ENCODE results near the gene NATD1.
"Not testable (repeated sequence)": the region's sequence is repeated elsewhere in the genome, so short reads cannot be mapped to it uniquely, and the experiment has no call there.

NATD1 gene

GRCh38 chr17:21214015-21214776 is 39.0 kb downstream of the NATD1 start, which contains the start of gene TMEM11:
Gene TMEM11, minus strand, starts transcription at chr17:21214161. Its CDS starts 9 bp downstream, at chr17:21214152.
- DNase-seq: peak; percentile 90

GRCh38 chr17:21213638-21214014 is 39.6 kb downstream of the NATD1 start:
- peak; percentile 40 for DNase-seq

GRCh38 chr17:21212826-21213637 is 40.2 kb downstream of the NATD1 start:
- no peak for DNase-seq

GRCh38 chr17:21211825-21212479 is 41.3 kb downstream of the NATD1 start:
- DNase-seq: no peak

GRCh38 chr17:21210411-21211076 is 42.7 kb downstream of the NATD1 start:
- DNase-seq: no peak

- DNase-seq: no peak
Measured at GRCh38 chr17:21209511-21210175, 43.6 kb downstream of the NATD1 start.

GRCh38 chr17:21208352-21208751 is 44.9 kb downstream of the NATD1 start:
- no peak for DNase-seq

- no peak for DNase-seq
Measured at GRCh38 chr17:21204935-21205334, 48.3 kb downstream of the NATD1 start.

- no peak for DNase-seq
Measured at GRCh38 chr17:21202512-21202911, 50.7 kb downstream of the NATD1 start.

GRCh38 chr17:21201874-21202273 is 51.3 kb downstream of the NATD1 start:
- no peak for DNase-seq

- no peak for DNase-seq
Measured at GRCh38 chr17:21201298-21201595, 52.0 kb downstream of the NATD1 start.

GRCh38 chr17:21200590-21201297 is 52.5 kb downstream of the NATD1 start:
- DNase-seq: no peak

GRCh38 chr17:21199856-21200255 is 53.4 kb downstream of the NATD1 start:
- DNase-seq: no peak

GRCh38 chr17:21199311-21199710 is 53.9 kb downstream of the NATD1 start:
- no peak for DNase-seq

- no peak for DNase-seq
Measured at GRCh38 chr17:21198411-21198810, 54.8 kb downstream of the NATD1 start.

GRCh38 chr17:21196126-21196525 is 57.1 kb downstream of the NATD1 start:
- no peak for DNase-seq

GRCh38 chr17:21194703-21195102 is 58.5 kb downstream of the NATD1 start:
- no peak for DNase-seq

- no peak for DNase-seq
Measured at GRCh38 chr17:21194226-21194625, 59.0 kb downstream of the NATD1 start.

- DNase-seq: no peak
Measured at GRCh38 chr17:21193031-21193430, 60.2 kb downstream of the NATD1 start.

- not testable (repeated sequence) for DNase-seq
Measured at GRCh38 chr17:21192414-21192813, 60.8 kb downstream of the NATD1 start.

- no peak for DNase-seq
Measured at GRCh38 chr17:21191698-21192097, 61.5 kb downstream of the NATD1 start.

GRCh38 chr17:21190078-21190477 is 63.1 kb downstream of the NATD1 start:
- DNase-seq: no peak

Data from 8988T (cell line).